ENCODE results near the gene COBL. TPM values are rescaled to one million over a fixed set of nuclear protein-coding genes. Genes with fewer than 3 reads are reported as not detected.

COBL gene
- total and polyA plus RNA-seq, 2 of the 8 experiments (the other 6 are each of a cell fraction or from before 2014, with no cell fraction given), result 13.8 to 40.4 TPM

GRCh38 chr7:51269321-51269720 lies 47.3 kb downstream of the COBL start:
- Histone ChIP-seq H3K18ac (ENCODE audit: extremely low read depth, low read length) (no peak overlapping the region), H3K79me2 (ENCODE audit: control insufficient read depth in 1 of 2, insufficient read depth in 2 of 2, low read length in 2 of 2) (peaks cover 0 to 74% of the 10 kb centered on the region in 2 experiments; a peak in 3 of 4 replicates), H2BK5ac (ENCODE audit: low read depth, low read length) (no peak overlapping the region), H4K20me1 (replicated peaks in 1 of 2; ENCODE audit: control insufficient read depth in 1 of 2, insufficient read depth in 2 of 2, low read length in 2 of 2) (peaks cover 3 to 8% of the 10 kb centered on the region in 2 experiments), H3K27me3 (replicated peaks in 1 of 4; ENCODE audit: control insufficient read depth in 3 of 4, extremely low read depth in 1 of 4, insufficient read depth in 3 of 4, low read length in 3 of 4) (no peaks in the 10 kb centered on the region), H2BK120ac (replicated peaks; ENCODE audit: low read depth, low read length) (no peak overlapping the region), H4K8ac (ENCODE audit: extremely low read depth, insufficient read depth, low read length) (no peak overlapping the region; the same call in 1 of the 2 replicates), H2BK20ac (ENCODE audit: low read length) (no peak overlapping the region), H3K4me2 (ENCODE audit: insufficient read depth in 1 of 2, low read depth in 2 of 2, low read length in 2 of 2) (no peak overlapping the region), H3K56ac (replicated peaks; ENCODE audit: insufficient read length, low read depth, low read length) (no peak overlapping the region), H3K36me3 (ENCODE audit: control insufficient read depth in 2 of 4, insufficient read depth in 4 of 4, low read length in 3 of 4) (no peaks in the 10 kb centered on the region; a peak in 1 of 8 replicates), H4K5ac (ENCODE audit: insufficient read length, low read depth, low read length) (no peak overlapping the region), H3K9me3 (ENCODE audit: insufficient read depth in 2 of 2, low read depth in 1 of 2, low read length in 1 of 2) (no peaks in the 10 kb centered on the region), H2AFZ (ENCODE audit: low read length) (no peak overlapping the region), H2AK5ac (ENCODE audit: low read depth, low read length) (no peak overlapping the region), H3K4me3 (ENCODE audit: extremely low read depth in 1 of 4, insufficient read depth in 2 of 4, low read depth in 3 of 4, low read length in 4 of 4) (no peak overlapping the region), H3K4me1 (replicated peaks in 1 of 4; ENCODE audit: control insufficient read depth in 3 of 4, insufficient read depth in 4 of 4, low read length in 3 of 4) (peaks cover 0 to 11% (median 4%) of the 10 kb centered on the region in 4 experiments; a peak in 4 of 7 replicates), H3K27ac (ENCODE audit: low read depth, low read length) (no peak overlapping the region), H3K9ac (replicated peaks in 1 of 4; ENCODE audit: extremely low read depth in 1 of 4, low read depth in 3 of 4, low read length in 3 of 4) (no peak overlapping the region), H2BK12ac (ENCODE audit: low read depth, low read length) (no peak overlapping the region), H4K91ac (replicated peaks; ENCODE audit: insufficient read length, low read length) (no peak overlapping the region), H3K4ac (replicated peaks; ENCODE audit: insufficient read length, low read depth, low read length) (no peak overlapping the region), H3K79me1 (ENCODE audit: low read depth, low read length) (peaks cover 13% of the 10 kb centered on the region), H3K14ac (ENCODE audit: insufficient read length) (no peak overlapping the region), H3K23ac (ENCODE audit: insufficient read length) (no peak overlapping the region), H3K23me2 (ENCODE audit: low read depth, low read length) (no peaks in the 10 kb centered on the region; the same call in 1 of the 2 replicates), H2BK15ac (ENCODE audit: low read length) (no peak overlapping the region)
- CTCF ChIA-PET (ENCODE audit: partially characterized antibody), result interaction anchor here (1.0 to 1.1 kb wide), 2 partner anchors 49 to 96 kb away, joined by 3 read pairs; no protein-coding TSS in a partner anchor
- no peak for TF ChIP-seq SP4 (IDR thresholded peaks at IDR 0.05; ENCODE audit: low read length)
- TF ChIP-seq FOSL1 (IDR thresholded peaks at IDR 0.05; ENCODE audit: insufficient read depth, low read depth, low read length), result no peak
- no peak for TF ChIP-seq POU5F1 (IDR thresholded peaks at IDR 0.05; ENCODE audit: low read depth, low read length)
- TF ChIP-seq, protein P1, sequence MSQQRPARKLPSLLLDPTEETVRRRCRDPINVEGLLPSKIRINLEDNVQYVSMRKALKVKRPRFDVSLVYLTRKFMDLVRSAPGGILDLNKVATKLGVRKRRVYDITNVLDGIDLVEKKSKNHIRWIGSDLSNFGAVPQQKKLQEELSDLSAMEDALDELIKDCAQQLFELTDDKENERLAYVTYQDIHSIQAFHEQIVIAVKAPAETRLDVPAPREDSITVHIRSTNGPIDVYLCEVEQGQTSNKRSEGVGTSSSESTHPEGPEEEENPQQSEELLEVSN (IDR thresholded peaks at IDR 0.05), result no peak
- no peak for TF ChIP-seq ZNF274 (IDR thresholded peaks at IDR 0.05; ENCODE audit: borderline replicate concordance, extremely low read depth, low read length)
- no peak for TF ChIP-seq JUND (IDR thresholded peaks at IDR 0.05; ENCODE audit: low read length)
- TF ChIP-seq, protein P2, sequence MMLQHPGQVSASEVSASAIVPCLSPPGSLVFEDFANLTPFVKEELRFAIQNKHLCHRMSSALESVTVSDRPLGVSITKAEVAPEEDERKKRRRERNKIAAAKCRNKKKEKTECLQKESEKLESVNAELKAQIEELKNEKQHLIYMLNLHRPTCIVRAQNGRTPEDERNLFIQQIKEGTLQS (IDR thresholded peaks at IDR 0.05; ENCODE audit: insufficient read depth, low read depth, low read length), result no peak
- no peak for TF ChIP-seq TEAD4 (IDR thresholded peaks at IDR 0.05; ENCODE audit: low read depth, low read length)
- TF ChIP-seq ASH2L (IDR thresholded peaks at IDR 0.05; ENCODE audit: low read length), result no peak
- no peak for TF ChIP-seq POLR2A (IDR thresholded peaks at IDR 0.05; ENCODE audit: control extremely low read depth in 1 of 2, low read depth in 2 of 2, low read length in 2 of 2)
- TF ChIP-seq JUN (IDR thresholded peaks at IDR 0.05; ENCODE audit: low read depth, low read length), result no peak
- no peak for TF ChIP-seq NRF1 (IDR thresholded peaks at IDR 0.05; ENCODE audit: low read depth, low read length)
- TF ChIP-seq CBX5 (IDR thresholded peaks at IDR 0.05; ENCODE audit: low read depth, low read length), result no peak
- no peak for TF ChIP-seq KDM1A (IDR thresholded peaks at IDR 0.05; ENCODE audit: borderline replicate concordance, low read length)
- 91% methylated on average over 10 of the region's 10 CpGs; no CpG with 5 or more reads in 1 of the 2 experiments for WGBS, 2 experiments (ENCODE audit: extremely low coverage in 1 of 2, insufficient coverage in 1 of 2, insufficient read length in 1 of 2, insufficient replicate concordance in 2 of 2, low coverage in 1 of 2, low lambda C conversion rate in 2 of 2, missing lambda C conversion rate in 1 of 2)
- POLR2A ChIA-PET (ENCODE audit: partially characterized antibody), result no interaction called here
- FAIRE-seq, result no peak
- no peak for DNase-seq (ENCODE audit: low read depth in 1 of 2, low spot score in 2 of 2)
